Measurements from ENCODE around the gene TMC4. TPM values are rescaled to one million over a fixed set of nuclear protein-coding genes. Genes with fewer than 3 reads are reported as not detected.

The TMC4 gene
- total and polyA plus RNA-seq, 2 experiments from 2014 or later = 2.3 to 7.8 TPM

- TF ChIP-seq, protein P1, sequence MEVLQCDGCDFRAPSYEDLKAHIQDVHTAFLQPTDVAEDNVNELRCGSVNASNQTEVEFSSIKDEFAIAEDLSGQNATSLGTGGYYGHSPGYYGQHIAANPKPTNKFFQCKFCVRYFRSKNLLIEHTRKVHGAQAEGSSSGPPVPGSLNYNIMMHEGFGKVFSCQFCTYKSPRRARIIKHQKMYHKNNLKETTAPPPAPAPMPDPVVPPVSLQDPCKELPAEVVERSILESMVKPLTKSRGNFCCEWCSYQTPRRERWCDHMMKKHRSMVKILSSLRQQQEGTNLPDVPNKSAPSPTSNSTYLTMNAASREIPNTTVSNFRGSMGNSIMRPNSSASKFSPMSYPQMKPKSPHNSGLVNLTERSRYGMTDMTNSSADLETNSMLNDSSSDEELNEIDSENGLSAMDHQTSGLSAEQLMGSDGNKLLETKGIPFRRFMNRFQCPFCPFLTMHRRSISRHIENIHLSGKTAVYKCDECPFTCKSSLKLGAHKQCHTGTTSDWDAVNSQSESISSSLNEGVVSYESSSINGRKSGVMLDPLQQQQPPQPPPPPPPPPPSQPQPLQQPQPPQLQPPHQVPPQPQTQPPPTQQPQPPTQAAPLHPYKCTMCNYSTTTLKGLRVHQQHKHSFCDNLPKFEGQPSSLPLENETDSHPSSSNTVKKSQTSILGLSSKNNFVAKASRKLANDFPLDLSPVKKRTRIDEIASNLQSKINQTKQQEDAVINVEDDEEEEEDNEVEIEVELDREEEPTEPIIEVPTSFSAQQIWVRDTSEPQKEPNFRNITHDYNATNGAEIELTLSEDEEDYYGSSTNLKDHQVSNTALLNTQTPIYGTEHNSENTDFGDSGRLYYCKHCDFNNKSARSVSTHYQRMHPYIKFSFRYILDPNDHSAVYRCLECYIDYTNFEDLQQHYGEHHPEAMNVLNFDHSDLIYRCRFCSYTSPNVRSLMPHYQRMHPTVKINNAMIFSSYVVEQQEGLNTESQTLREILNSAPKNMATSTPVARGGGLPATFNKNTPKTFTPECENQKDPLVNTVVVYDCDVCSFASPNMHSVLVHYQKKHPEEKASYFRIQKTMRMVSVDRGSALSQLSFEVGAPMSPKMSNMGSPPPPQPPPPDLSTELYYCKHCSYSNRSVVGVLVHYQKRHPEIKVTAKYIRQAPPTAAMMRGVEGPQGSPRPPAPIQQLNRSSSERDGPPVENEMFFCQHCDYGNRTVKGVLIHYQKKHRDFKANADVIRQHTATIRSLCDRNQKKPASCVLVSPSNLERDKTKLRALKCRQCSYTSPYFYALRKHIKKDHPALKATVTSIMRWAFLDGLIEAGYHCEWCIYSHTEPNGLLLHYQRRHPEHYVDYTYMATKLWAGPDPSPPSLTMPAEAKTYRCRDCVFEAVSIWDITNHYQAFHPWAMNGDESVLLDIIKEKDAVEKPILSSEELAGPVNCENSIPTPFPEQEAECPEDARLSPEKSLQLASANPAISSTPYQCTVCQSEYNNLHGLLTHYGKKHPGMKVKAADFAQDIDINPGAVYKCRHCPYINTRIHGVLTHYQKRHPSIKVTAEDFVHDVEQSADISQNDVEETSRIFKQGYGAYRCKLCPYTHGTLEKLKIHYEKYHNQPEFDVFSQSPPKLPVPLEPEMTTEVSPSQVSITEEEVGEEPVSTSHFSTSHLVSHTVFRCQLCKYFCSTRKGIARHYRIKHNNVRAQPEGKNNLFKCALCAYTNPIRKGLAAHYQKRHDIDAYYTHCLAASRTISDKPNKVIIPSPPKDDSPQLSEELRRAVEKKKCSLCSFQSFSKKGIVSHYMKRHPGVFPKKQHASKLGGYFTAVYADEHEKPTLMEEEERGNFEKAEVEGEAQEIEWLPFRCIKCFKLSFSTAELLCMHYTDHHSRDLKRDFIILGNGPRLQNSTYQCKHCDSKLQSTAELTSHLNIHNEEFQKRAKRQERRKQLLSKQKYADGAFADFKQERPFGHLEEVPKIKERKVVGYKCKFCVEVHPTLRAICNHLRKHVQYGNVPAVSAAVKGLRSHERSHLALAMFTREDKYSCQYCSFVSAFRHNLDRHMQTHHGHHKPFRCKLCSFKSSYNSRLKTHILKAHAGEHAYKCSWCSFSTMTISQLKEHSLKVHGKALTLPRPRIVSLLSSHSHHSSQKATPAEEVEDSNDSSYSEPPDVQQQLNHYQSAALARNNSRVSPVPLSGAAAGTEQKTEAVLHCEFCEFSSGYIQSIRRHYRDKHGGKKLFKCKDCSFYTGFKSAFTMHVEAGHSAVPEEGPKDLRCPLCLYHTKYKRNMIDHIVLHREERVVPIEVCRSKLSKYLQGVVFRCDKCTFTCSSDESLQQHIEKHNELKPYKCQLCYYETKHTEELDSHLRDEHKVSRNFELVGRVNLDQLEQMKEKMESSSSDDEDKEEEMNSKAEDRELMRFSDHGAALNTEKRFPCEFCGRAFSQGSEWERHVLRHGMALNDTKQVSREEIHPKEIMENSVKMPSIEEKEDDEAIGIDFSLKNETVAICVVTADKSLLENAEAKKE (CRISPR knock-in tag; IDR thresholded peaks at IDR 0.05) = no peak
- TF ChIP-seq NANOG (IDR thresholded peaks at IDR 0.05; ENCODE audit: borderline replicate concordance) = no peak
- no peak for TF ChIP-seq ZNF114 (CRISPR knock-in tag; IDR thresholded peaks at IDR 0.05)
- no peak for TF ChIP-seq REST (IDR thresholded peaks at IDR 0.05; ENCODE audit: unreplicated experiment)
- TF ChIP-seq EZH2phosphoT487 (IDR thresholded peaks at IDR 0.05; ENCODE audit: unreplicated experiment) = no peak
- TF ChIP-seq ETS1 (IDR thresholded peaks at IDR 0.05) = no peak
- TF ChIP-seq CREB1 (CRISPR knock-in tag; IDR thresholded peaks at IDR 0.05; ENCODE audit: low read depth) = no peak
Observed at GRCh38 chr19:54151362-54152035, 21.5 kb downstream of the TMC4 start (continued).
